Measurements from ENCODE around the gene RNPEPL1. TPM values are rescaled to one million over a fixed set of nuclear protein-coding genes. Genes with fewer than 3 reads are reported as not detected.
"Not testable (repeated sequence)": the region's sequence is repeated elsewhere in the genome, so short reads cannot be mapped to it uniquely, and the experiment has no call there.

RNPEPL1 gene
- total RNA-seq = 37.4 TPM

DNA sequence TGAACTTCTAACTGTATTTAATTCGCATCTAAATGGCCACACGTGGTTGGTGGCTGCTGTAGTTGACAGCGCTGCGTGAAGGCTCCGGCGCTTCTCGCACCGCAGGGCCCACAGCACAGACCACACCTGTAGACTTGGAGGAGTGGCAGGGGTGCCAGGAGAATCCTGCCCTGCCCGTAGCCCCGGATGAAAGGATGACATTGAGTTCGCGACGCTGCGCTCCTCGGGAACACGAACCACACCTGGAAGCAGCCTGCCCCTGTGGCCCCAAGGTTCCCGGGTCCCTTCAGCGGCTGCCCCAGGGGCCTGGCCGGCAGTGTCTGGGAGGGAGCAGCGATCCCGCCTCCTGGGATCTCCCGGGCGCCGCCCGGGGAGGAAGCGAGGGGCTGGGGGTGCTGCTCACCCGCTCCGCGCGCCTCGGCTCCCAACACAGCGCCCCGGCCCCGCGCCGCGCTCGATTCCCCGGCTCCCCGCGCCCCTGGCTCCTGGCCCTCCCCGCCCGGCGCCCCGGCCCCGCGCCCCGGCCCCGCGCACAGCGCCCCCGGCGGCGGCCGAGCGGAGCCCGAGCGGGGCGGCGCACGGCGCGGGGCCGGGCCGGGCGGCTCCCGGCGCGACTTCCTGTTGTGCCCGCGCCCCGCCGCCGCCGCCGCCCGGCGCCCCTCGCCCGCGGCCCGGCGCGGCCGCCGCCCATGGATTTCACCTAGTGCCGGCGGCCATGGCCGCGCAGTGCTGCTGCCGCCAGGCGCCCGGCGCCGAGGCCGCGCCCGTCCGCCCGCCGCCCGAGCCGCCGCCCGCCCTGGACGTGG lies at the start of gene RNPEPL1:
TSS of gene RNPEPL1 (plus strand) at position 613 of the 806 bp plus-strand sequence. CDS start at position 716, 103 bp downstream.
- peak; percentile 60 for DNase-seq

DNA sequence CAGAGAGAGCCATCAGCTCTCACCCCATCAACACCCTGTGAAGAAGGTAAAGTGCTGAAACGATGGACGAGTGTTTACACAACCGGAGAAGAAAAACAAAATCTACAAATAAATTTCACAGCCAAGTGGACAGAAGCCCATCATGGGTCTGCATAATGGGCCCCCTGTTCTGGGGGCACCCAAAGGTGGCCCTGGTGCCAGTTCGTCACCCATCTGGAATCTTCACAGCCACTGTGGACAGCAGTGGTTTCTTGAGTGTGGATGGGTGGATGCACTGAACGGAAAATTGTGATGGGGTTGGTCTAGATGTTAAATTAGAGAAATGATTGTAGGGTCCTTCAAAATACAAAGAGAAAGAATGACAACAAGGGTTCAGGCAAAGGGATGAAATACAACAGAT lies 49.3 kb upstream of the RNPEPL1 start:
- DNase-seq = no peak

- peak; percentile 43 for DNase-seq
Measured at GRCh38 chr2:240519396-240520129, 48.7 kb upstream of the RNPEPL1 start.

DNA sequence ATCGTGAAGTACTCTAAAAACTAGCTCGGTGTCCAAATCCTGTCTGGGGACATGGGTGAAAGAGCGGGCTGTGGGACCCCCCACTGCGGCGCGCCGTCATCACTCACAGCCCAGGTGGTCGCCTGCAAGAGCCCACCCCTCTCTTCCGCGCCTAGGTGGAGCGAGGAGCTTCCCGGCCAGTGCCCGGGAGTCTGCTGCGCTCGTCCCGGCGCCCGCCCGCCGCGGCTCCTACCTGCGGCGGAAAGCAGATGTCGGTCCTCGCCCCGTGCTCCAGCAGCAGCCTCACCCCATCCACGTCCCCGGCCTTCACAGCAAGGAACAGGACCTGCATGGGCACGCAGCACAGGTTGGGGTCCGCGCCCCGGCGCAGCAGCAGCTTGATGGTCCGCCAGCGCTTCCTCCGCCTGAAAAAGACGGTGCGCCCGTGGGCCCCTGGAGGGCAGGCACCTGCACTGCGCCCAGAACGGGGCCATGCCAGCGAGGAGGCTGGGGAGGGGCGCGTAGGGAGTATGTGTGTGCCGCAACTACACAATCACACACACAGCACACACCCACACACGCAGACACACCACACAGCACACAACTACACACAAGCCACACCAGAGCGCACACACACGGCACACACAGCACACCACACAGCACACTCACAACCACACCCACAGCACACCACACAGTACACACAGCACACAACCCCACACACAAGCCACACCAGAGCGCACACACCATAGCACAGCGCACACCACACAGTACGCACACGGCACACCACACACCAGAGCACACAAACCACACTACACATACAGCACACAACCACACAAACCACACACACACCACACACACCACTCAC lies 47.9 kb upstream of the RNPEPL1 start:
- DNase-seq = peak; percentile 20

DNA sequence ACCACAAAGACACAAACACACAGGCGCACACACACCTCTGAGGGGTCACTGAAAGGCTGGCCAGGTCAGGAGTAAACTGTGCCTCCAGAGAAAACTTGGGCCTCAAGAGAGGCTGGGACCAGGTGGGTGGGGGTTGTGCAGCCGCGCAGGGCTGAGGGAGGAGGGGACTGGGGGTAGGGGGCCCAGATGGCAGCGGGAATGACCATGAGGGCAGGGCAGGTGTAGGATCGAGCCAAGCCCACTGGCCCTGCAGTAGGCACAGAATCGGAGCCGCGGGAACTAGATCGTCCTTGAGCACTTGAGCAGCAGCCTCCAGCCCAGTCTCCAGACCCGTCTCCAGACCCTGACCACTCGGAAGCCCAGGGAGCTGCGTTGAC lies 47.3 kb upstream of the RNPEPL1 start:
- DNase-seq = no peak

GRCh38 chr2:240521885-240522284 lies 46.4 kb upstream of the RNPEPL1 start:
- DNase-seq = not testable (repeated sequence)

DNA sequence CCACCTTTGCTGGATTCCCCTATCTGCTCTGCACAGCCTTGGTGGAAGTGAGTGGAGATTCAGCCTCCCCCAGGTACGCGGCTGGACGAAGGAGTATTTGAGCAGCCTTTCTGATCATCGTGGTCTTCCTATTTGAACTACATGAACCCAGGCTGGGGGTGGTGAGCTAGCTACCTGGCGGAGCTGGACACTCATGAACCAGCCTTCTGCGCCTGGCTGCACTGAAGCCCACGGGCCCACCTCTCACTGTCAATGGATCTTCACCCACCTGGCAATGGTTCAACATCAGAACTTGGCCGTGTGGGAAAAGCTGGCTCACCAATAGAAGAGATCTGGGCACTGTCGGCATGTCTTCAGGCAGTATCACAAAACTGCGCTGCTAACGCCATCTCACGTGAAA lies 45.9 kb upstream of the RNPEPL1 start:
- no peak for DNase-seq

DNA sequence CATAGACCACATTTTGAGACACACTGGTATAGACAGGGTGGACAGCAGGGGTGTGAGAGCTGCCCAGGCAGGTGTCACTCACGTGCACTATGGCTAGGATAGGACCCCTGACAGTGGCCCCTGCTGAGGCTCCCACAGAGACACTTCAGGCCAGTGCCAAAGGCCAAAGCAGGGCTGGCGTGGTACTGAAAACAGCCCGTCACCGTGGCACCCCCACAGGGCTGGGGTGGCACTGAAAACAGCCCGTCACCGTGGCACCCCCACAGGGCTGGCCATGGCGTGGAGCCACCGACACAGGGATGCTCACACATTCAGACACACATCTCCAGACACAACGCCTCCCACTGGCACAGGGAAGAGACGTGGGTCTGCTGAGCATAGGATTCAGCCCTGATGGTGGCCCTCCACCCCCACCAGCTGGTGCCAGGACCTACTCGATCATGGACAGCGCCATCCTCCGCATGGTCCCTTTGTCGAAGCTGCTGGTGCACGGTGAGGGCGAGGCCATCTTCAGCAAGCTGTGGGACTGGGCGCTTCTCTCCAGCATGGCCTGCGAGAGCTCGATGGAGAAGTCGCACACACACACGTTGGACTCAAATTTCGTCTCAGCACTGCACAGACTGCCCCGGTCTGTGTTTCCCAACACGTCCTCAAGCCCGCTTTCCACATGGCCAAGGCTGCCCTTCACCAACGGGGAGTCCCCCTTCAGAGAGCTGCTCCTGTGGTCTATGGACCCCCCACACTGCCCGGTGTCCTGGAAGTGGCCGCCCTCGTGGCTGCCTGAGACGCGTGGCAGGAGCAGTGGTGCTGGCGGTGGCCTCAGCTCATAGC lies 44.6 kb upstream of the RNPEPL1 start:
- DNase-seq = no peak

- DNase-seq = no peak
Measured at GRCh38 chr2:240524963-240525718, 43.1 kb upstream of the RNPEPL1 start.

DNA sequence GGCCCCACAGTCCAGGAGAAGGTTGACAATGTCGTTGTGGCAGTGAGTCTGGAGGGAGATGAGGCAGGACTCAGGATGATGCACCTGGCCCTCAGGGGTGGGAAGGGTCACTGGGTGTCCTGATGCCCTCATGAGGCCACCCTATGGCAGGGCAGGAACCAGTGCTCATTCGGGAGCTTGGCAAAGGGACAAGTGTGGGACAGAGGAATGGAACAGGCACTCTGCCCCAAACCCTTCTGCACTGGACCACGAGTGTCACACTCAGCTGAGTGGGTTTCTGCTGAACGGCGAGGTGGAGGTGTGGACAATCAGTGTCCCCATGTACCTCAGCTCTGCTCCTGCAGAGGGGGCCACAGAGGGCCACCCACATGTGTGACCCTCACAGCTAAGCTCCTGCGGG lies 42.5 kb upstream of the RNPEPL1 start:
- DNase-seq = no peak

DNA sequence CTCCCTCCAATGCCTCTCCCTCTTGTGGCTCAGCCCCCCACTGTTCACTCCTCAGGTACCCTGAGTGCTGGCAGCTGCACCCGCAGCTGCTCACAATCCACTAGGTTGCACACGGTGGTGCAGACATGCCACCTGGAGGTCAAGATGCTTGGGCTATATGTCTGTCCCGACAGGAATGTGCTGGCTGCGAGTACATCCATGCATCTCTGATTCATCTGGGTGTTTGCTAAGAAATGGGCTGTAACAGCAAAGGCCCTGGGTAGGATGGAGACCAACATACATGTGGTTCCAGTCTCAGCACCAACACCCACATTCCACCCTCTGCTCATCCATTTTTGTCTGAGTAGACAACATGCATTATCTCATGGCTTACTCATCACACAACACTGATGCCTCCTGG lies 41.8 kb upstream of the RNPEPL1 start:
- DNase-seq = no peak

- no peak for DNase-seq
Measured at GRCh38 chr2:240527153-240527750, 41.0 kb upstream of the RNPEPL1 start.

DNA sequence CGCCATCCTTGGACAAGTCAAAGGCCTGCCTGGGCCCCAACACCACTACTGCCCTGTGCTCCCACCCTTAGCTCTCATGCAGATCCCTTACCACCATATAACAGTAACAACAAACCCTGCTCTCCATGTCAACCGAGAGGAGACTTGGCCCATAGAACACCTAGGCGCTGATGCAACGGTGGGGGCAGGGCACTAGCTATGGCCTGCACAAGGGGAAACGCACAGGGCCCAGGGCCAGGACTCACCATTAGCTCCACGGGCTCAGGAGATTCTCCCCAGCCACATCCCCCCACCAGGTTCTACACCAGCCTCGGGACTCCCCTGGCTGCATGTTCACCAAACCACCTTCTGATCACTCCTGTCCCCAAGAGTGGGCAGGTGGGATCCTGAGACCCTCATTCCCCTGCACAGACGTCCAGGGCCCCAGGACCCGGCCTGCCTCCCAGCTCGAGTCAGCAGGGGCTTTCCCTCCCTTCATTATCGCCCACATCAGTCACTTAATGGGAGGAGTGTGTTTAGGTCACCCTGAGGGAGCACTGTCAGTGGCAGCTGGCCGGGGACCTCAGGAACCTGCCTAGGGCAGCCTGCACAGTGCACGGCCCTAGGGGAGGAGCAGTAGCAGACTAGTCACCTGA lies 39.8 kb upstream of the RNPEPL1 start:
- no peak for DNase-seq

GRCh38 chr2:240529344-240529999 lies 38.8 kb upstream of the RNPEPL1 start:
- DNase-seq = no peak

DNA sequence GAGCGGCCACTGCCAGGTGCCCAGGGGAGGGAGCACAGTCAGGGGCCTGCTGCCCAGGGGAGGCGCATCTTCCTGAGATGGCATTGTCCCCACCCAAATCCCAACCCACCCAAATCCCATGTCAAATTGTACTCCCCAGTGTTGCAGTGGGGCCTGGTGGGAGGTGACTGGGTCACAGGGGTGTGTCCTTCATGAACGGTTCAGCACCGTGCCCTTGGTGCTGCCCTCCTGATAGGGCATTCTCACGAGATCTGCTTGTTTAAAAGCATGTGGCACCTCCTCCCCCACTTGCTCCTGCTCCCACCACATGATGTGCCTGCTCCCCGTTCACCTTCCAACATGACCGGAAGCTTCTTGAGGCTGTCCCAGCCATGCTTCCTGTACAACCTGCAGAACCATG lies 38.1 kb upstream of the RNPEPL1 start:
- DNase-seq = no peak

DNA sequence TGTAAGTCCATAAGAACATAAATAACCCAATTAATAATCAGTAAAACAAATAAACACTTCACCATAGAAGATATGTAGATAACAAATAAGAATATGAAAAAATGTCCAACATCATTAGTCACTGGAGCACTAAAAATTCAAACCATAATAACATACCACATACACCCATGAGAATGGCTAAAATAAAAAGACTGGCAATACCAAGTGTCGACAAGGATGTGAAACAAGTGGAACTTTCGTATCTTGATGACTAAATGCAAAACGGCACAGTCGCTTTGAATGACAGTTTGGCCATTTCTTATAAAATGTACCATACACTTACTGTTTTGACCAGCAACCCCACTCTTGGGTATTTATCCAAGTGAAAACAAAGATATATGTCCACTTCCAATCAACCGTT lies 37.2 kb upstream of the RNPEPL1 start:
- no peak for DNase-seq

GRCh38 chr2:240532031-240532775 lies 36.1 kb upstream of the RNPEPL1 start:
- no peak for DNase-seq

DNA sequence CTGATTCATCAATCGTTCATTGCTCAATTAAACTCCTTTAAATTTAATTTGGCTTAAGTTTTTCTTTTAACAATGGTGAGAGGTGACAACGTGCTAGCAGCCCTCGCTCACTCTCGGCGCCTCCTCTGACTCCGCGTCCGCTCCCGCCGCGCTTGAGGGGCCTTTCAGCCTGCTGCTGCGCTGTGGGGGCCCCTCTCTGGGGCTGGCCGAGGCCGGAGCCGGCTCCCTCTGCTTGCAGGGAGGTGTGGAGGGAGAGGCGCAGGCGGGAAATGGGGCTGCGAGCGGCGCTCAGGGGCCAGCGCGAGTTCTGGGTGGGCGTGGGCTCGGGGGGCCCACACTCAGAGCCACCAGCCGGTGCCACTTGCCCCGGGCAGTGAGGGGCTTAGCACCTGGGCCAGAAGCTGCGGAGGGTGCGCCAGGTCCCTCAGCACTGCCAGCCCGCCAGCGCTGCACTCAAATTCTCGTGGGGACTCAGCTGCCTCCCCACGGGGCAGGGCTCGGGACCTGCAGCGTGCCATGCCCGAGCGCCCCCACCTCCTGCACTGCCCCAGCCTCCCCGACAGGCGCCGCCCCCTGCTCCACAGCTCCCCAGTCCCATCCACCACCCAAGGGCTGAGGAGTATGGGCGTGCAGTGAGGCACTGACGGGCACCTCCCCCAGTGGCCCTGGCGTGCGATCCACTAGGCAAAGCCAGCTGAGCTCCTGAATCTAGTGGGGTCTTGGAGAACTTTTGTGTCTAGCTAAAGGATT lies 30.1 kb upstream of the RNPEPL1 start:
- no peak for DNase-seq
